PC-3 (cell line): ENCODE measurements around the gene MYH7B.

Source experiments
- EZH2phosphoT487 ChIP-seq: fragments of 300-600 bp; sonication (generic); IDR thresholded peaks from 2 replicates; pipeline ENCODE4 v1.6.1; 2018; ENCODE audit warnings: mild to moderate bottlenecking, antibody characterized with exemption, low read length, borderline replicate concordance
- TF ChIP-seq, protein P1 (sequence below): fragments of 300-600 bp; sonication (generic); conservative IDR thresholded peaks from 2 replicates; pipeline ENCODE4 v1.5.1; 2017; ENCODE audit warnings: antibody characterized with exemption, low read depth, mild to moderate bottlenecking, low read length

DNA sequence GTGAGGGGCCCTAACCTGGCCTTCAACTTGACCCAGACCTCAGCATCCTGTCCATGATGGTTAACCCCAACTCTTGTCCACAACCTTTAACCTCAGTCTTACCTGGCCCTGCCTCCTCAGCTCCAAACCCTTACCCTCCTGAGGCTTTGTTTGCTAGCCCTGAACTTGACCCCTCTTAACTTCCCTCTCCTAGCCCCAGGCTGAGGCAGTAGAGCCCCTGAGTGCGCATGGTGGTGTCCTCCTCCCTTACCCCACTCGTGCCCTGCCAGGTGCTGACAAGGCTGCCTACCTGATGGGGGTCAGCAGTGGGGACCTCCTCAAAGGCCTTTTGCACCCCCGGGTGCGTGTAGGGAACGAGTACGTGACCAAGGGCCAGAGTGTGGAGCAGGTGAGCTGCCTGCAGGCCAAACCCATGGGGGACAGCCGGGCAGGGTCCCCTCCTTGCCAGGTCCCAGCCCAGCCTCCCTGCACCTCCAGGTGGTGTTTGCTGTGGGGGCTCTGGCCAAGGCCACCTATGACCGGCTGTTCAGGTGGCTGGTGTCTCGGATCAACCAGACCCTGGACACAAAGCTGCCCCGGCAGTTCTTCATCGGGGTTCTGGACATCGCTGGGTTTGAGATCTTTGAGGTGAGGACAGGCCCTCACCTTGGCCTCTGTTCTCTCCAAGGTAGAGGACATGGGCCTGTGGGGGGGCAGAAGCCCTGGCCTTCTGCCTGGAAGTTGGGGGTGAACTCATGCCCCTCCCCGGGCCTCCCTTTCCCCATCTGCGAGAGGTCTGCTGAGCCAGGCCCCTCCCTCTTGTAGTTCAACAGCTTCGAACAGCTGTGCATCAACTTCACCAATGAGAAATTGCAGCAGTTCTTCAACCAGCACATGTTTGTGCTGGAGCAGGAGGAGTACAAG, 31.9 kb downstream of the MYH7B start:
- TF ChIP-seq, protein P1, sequence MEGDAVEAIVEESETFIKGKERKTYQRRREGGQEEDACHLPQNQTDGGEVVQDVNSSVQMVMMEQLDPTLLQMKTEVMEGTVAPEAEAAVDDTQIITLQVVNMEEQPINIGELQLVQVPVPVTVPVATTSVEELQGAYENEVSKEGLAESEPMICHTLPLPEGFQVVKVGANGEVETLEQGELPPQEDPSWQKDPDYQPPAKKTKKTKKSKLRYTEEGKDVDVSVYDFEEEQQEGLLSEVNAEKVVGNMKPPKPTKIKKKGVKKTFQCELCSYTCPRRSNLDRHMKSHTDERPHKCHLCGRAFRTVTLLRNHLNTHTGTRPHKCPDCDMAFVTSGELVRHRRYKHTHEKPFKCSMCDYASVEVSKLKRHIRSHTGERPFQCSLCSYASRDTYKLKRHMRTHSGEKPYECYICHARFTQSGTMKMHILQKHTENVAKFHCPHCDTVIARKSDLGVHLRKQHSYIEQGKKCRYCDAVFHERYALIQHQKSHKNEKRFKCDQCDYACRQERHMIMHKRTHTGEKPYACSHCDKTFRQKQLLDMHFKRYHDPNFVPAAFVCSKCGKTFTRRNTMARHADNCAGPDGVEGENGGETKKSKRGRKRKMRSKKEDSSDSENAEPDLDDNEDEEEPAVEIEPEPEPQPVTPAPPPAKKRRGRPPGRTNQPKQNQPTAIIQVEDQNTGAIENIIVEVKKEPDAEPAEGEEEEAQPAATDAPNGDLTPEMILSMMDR = no peak
- TF ChIP-seq EZH2phosphoT487 = no peak
